ENCODE measurements around the gene MRPL1.

MRPL1 gene

DNA sequence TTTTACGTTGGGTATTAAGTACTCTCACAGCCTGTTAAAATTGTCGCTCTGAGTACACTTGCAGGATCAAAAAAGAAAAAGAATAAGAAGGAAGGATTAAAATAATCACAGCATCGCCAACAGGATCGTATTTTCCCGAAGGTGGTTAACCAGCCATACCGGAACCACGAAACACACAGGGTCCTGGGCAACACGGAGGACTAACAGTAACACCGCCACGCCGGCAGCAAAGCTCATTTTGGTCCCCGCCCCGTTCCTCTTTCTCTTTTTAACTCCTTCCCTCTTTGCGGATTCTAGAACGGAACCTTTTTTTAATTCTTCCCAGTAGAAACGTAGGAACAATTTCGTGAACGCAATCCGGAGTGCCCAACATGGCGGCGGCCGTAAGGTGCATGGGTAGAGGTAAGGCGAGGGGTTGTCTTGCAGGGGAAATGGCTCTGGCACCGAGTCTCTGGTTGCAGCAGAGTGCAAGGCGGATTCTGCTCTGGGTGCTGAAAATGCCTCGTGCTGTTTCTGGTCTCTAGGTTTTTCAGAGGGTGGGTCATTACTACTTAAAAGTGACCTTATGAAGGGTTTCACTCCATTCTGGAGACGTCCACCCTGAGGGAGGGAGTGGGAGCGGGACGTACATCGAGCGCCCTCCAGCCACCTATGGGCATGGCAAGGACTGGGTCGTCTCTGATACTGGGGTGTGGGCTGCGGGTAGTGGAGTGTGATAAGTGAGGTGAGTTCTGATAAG lies at the start of gene MRPL1:
MRPL1 (plus strand) TSS at position 353 of the 739 bp plus-strand sequence; CDS start at position 372, 19 bp downstream.
- peak; percentile 52 for DNase-seq (ENCODE audit: low spot score)

DNA sequence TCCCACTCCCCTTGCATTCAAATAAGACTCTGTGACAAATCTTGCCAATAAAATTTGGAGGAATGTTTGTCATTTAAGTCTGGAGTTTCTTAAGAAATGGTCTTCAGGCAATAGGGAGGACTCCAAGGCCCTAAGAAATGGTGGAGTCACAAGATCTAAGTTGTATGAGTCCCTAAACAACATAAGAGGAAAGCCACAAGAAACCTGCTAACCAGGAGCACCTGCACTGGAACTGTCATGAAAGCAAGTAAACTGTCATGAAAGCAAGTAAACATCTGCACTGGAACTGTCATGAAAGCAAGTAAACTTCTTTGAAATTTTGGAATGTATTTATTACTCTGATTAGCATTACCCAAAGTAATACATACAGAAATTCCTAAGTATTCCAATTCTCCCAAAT lies 47.0 kb upstream of the MRPL1 start:
- DNase-seq (ENCODE audit: low spot score), result no peak

GRCh38 chr4:77816546-77816945 lies 46.1 kb upstream of the MRPL1 start:
- DNase-seq (ENCODE audit: low spot score), result no peak

- DNase-seq (ENCODE audit: low spot score), result peak; percentile 20
Measured at GRCh38 chr4:77817304-77818072, 45.1 kb upstream of the MRPL1 start.

DNA sequence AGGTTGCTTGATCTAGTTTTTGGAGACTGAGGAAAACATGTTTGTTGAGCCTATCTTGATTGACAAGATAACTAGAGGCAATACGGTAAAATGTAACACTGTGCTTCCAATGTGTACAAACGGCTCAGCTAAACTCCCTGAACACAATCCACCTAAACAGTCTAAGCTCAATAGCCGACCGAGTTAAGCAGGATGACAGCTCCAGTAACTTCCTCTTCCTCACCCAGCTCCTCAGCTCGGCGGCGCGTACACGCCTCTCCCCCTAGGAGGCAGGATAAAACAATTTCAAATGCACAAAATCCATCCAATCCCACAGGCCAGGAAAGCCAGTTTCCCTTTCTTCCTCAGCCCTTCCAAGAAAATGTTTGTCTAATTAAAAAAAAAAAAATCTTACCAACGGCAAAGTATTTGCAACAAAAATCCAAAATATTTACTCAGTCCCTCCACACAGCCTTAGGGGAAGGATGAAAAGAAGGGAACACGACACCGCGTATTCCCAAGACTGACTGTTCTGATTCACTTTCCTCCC lies 44.5 kb upstream of the MRPL1 start:
- peak; percentile 79 for DNase-seq (ENCODE audit: low spot score)

DNA sequence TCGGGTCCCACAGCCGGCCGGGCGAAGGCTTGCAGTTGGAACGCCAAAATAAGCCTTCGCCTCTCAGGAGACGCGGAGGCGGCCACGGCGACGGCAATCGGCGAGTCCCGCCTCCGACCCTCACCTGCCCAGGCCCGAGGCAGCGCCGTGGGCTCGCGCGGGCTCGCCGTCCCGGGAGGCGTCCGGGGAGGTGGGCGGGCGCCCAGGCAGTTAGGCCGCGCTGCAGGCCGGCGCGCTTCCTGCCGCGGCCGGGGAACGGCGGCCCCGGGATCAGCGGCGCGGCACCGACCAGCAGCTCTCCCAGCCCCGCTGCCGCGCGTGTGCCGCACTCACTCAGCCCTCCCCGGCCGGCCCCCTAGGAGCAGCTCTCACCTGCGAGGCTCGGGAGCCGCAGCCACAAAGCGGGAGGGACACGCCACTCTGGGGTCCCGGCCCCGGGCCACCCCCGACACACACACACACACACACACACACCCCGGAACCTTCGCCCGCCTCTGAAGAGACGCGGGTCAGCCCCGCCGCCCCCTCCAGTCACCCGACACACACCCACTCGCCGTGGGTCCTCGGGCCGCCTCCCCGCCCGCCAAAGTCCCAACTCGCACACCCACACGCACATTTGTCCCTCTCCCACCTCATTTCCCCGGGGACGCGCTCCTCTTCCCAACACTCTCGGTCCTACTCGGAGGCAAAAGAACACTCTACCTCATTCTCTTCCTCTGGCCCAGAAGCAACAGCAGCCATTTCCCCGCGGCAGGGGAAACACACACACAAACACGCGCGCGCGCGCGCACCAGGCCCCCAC lies 43.8 kb upstream of the MRPL1 start, which contains the start of gene CNOT6L:
CNOT6L (minus strand) TSS at position 767 of the 802 bp plus-strand sequence; CDS start at position 707, 60 bp downstream.
- peak; percentile 34 for DNase-seq (ENCODE audit: low spot score)

DNA sequence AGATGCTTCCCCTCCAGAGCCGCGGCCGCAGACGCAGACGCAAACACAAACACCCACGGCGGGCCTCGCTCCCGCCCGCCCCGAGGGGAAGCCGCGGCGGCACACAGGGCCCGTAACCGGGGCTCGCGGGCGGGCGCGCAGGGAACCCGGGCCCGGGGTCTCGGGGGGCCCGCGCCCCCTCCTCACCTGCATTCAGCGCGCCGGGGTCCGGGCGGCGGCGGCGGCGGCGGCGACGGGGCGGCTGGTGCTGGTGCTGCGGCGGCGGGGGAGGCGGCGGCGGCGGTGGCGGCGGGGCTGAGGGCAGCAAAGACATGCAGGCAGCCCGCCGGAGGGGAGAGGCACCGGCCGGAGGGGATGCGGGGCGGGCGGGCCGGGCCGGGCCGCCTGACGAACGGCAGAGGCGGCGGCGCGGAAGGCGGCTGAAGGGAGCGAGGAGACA lies 43.2 kb upstream of the MRPL1 start:
- no peak for DNase-seq (ENCODE audit: low spot score)

DNA sequence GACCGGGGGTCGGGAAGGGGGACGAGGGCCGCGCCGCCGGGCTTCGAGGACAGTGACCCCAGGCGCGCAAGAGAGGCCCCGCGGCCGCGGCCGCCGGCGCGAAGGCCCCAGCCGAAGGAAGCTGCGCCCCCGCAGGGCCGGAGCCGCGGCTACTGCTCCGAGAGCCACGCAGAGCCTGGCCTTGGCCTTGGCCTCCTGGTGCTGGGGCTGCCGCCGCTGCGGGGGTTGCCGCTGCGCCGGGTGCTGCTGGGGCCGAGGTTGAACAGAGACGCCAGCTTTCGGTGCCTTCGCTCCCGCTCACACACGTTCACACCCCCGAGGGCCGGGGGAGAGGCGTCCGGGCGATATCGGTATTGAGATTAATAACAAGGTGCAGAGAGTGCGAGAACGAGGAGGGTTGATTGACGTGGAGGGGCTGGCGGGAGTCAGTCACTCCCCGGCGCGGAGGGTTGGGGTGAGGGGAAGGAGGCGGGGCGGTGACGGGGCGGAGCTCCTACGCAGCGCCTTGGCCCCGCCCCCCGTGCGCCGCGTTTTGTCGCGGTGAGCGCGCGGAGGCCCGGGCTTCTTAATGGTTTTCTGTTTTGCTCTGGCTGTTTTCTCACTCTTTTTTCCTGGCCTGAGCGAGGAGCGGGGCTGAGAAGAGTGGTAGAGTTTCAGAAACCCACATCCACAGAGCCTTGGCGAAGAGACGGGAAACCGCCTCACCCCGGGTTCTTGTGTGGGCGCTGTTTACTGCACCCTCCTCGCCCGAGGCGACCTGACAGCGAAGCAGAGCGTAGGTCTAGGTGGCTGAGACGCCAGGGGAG lies 42.6 kb upstream of the MRPL1 start:
- peak; percentile 86 for DNase-seq (ENCODE audit: low spot score)

- DNase-seq (ENCODE audit: low spot score), result no peak
Measured at GRCh38 chr4:77820649-77821561, 41.7 kb upstream of the MRPL1 start.

DNA sequence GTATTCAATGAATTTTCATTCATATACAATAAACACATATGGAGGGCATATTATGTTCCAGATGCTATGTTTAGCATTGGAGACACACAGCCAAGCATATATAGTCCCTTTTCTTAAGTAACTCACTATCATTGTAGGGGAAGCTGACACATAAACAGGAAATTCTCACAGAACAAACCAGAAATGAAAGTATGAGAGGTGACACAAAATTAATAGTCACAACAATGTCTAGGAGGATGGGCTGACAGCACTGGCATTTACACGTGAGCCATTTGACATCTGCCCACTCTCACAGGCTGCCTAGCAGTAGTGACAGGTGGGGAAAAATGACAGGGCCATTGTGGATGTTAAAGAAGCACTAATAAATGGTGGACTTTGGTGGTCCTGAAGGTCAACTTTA lies 40.9 kb upstream of the MRPL1 start:
- no peak for DNase-seq (ENCODE audit: low spot score)

- no peak for DNase-seq (ENCODE audit: low spot score)
Measured at GRCh38 chr4:77826275-77826674, 36.4 kb upstream of the MRPL1 start.

- no peak for DNase-seq (ENCODE audit: low spot score)
Measured at GRCh38 chr4:77827343-77827742, 35.3 kb upstream of the MRPL1 start.

- DNase-seq (ENCODE audit: low spot score), result no peak
Measured at GRCh38 chr4:77833126-77833724, 29.4 kb upstream of the MRPL1 start.

GRCh38 chr4:77834403-77834802 lies 28.2 kb upstream of the MRPL1 start:
- no peak for DNase-seq (ENCODE audit: low spot score)

GRCh38 chr4:77843628-77844027 lies 19.0 kb upstream of the MRPL1 start:
- no peak for DNase-seq (ENCODE audit: low spot score)

DNA sequence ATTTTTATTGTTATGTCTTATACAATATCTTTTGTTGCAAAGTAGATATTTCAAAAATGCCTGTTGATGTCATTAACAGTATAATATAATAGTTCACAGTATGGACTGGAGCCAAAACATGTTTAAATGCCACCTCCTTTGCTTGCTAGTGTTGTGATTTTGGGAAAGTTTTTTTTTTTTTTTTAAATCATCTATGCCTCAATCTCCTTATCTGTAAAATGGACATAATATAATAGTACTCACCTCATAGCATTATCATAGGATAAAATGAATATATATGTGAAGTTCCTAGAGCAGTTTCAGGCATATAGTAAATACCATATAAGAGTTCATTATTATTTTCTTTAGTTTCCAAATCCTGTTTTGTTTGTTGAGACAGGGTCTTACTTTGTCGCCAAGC lies 18.3 kb upstream of the MRPL1 start:
- DNase-seq (ENCODE audit: low spot score), result no peak

GRCh38 chr4:77845400-77845799 lies 17.2 kb upstream of the MRPL1 start:
- DNase-seq (ENCODE audit: low spot score), result no peak

GRCh38 chr4:77845929-77846328 lies 16.7 kb upstream of the MRPL1 start:
- no peak for DNase-seq (ENCODE audit: low spot score)

DNA sequence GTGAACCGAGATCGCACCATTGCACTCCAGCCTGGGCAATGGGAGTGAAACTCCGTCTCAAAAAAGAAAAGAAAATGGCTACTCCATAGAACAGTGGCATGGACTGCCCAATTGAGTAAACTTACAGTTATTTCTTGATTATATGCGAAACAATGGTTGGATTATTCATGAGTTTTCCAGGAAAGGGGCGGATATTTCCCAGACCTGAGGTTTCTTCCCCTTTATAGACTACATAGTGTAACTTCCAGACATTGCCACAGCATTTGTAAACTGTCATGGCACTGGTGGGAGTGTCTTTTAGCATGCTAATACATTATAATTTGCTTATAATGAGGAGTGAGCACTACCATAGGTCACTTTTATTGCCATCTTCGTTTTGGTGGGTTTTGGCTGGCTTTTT lies 14.1 kb upstream of the MRPL1 start:
- no peak for DNase-seq (ENCODE audit: low spot score)

All from HuH-7 (cell line).